Left ventricle myocardium inferior (tissue), 1 donor: ENCODE results near the gene ZNF646. TPM values are rescaled to one million over a fixed set of nuclear protein-coding genes. Genes with fewer than 3 reads are reported as not detected.

Source experiments
- DNase-seq: peaks from one replicate; pipeline ENCODE4 v3.0.0-alpha.2; 2020
- H3K27ac ChIP-seq: fragments of 200-600 bp; replicated peaks from 2 replicates; pipeline ENCODE4 v1.8.0; 2021
- H3K27me3 ChIP-seq: fragments of 200-600 bp; 2 replicates; pipeline ENCODE4 v1.8.0; 2021; ENCODE audit warnings: low read depth
- H3K36me3 ChIP-seq: fragments of 200-600 bp; 2 replicates; pipeline ENCODE4 v1.8.0; 2021
- H3K4me1 ChIP-seq: fragments of 200-600 bp; 2 replicates; pipeline ENCODE4 v1.8.0; 2021
- H3K4me3 ChIP-seq: fragments of 200-600 bp; 2 replicates; pipeline ENCODE4 v1.8.0; 2021; ENCODE audit warnings: mild to moderate bottlenecking, moderate library complexity
- H3K9me3 ChIP-seq: fragments of 200-600 bp; replicated peaks from 2 replicates; pipeline ENCODE4 v1.8.0; 2021
- intact Hi-C: fragments of 100-400 bp; cut with micrococcal nuclease; formaldehyde crosslinking; loops from one replicate; pipeline ENCODE4 v1.11.0; 2022
- total RNA-seq: library from RNA; stranded (reverse); fragmentation: NEBNext Ultra II Directional; extraction: Animal tissue kit (Norgen Biotek cat#: 25700); gene quantifications from one replicate; pipeline ENCODE4 v1.2.1, GENCODE V29; 2021
- TF ChIP-seq, protein P1 (sequence below): fragments of 200-600 bp; IDR thresholded peaks from 2 replicates; pipeline ENCODE4 v1.8.0; 2021; ENCODE audit warnings: antibody characterized with exemption, mild to moderate bottlenecking, borderline replicate concordance
- donor health status: DM: no; HTN: yes; CAD: no; lungs with severe emphysema.

The ZNF646 gene
- total RNA-seq, 1 donor from 2014 or later: 9.6 TPM

DNA sequence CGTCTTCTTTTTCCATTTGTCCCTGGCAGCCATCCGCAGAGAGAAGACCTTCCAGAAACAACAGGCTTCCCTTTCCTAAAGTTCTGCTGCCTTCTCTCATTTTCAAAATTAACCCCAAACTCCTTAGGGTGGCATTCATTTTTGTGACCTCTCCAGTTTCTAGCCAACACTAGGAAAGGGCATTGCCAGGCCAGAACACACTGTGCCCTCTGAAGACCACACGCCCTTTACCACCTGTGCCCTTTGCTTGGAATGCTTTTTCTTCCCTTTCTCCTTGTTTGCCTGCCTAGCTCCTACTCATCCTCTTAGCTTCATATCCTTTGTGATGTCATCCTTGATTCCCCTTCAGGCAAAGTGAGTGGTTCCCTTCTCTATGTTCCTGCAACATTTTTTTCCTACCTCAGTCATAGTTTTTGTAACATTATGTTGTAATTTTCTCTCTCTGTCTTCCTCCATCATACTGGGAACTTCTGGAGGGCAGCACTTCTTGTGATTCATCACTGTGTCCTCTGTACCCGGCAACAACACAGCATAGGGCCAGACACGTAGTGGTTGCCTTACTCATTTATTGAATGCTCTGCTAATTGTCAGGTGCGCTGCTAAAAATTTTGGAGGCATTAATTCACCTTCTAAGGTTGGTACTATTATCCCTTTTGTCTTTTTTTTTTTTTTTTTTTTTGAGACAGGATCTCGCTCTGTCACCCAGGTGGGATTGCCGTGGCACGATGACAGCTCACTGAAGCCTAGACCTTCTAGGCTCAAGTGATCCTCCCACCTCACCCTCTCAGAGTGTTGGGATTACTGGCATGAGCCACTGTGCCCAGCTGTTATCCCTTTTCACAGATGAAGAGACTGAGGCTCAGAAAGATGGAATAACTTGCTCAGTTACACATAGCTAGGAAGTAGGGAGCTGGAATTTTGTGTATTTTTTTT, 44.3 kb downstream of the ZNF646 start:
- DNase-seq: no peak
- peaks cover 45% of the 10 kb centered on the region for H3K36me3 ChIP-seq
- intact Hi-C loops: no loop called here
- peak overlapping the region; percentile 99 for H3K27ac ChIP-seq
- peak overlapping the region; percentile 77 for H3K4me3 ChIP-seq
- TF ChIP-seq, protein P1, sequence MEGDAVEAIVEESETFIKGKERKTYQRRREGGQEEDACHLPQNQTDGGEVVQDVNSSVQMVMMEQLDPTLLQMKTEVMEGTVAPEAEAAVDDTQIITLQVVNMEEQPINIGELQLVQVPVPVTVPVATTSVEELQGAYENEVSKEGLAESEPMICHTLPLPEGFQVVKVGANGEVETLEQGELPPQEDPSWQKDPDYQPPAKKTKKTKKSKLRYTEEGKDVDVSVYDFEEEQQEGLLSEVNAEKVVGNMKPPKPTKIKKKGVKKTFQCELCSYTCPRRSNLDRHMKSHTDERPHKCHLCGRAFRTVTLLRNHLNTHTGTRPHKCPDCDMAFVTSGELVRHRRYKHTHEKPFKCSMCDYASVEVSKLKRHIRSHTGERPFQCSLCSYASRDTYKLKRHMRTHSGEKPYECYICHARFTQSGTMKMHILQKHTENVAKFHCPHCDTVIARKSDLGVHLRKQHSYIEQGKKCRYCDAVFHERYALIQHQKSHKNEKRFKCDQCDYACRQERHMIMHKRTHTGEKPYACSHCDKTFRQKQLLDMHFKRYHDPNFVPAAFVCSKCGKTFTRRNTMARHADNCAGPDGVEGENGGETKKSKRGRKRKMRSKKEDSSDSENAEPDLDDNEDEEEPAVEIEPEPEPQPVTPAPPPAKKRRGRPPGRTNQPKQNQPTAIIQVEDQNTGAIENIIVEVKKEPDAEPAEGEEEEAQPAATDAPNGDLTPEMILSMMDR: no peak
- H3K4me1 ChIP-seq: peaks cover 58% of the 10 kb centered on the region
- no peaks in the 10 kb centered on the region for H3K27me3 ChIP-seq
- H3K9me3 ChIP-seq: no peaks in the 10 kb centered on the region

DNA sequence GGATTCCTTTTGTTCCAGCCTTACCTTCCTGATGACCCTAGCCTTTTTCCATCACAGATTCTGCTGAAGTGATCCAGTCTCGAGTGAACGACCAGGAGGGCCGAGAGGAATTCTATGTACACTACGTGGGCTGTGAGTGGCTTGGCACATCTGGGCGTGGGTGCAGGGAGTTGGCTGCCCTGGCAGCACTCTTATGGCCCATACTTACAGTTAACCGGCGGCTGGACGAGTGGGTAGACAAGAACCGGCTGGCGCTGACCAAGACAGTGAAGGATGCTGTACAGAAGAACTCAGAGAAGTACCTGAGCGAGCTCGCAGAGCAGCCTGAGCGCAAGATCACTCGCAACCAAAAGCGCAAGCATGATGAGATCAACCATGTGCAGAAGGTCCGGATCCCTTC, 45.9 kb downstream of the ZNF646 start:
- Histone ChIP-seq H3K4me1 (peaks cover 46% of the 10 kb centered on the region), H3K9me3 (no peaks in the 10 kb centered on the region), H3K27me3 (no peaks in the 10 kb centered on the region), H3K36me3 (peaks cover 61% of the 10 kb centered on the region), H3K4me3 (no peak overlapping the region), H3K27ac (peak overlapping the region; percentile 99)
- TF ChIP-seq, protein P1: no peak
- intact Hi-C loops: no loop called here
- DNase-seq: no peak

DNA sequence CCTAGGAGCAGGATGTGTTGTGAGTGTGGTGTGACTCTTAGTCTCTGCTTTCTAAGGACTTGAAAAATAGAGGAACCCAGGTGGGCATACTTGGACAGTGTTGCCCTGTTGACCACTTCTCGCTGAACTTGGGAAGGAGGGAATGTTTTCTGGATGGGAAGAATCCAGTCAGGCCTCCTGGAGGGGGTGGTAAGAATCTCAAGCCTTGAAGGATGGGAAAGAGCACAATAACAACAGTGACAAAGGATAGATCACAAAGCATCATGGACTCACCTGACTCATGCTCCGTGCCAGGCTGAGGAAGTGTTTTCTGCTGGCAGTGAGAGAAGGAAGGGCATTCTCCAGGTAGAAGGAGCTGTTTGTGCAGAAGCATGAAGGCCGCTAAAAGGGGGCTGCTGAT, 51.6 kb downstream of the ZNF646 start:
- DNase-seq: no peak
- H3K4me1 ChIP-seq: peaks cover 20% of the 10 kb centered on the region
- intact Hi-C loops: no loop called here
- no peak overlapping the region for H3K4me3 ChIP-seq
- TF ChIP-seq, protein P1: no peak
- no peaks in the 10 kb centered on the region for H3K27me3 ChIP-seq
- no peaks in the 10 kb centered on the region for H3K9me3 ChIP-seq
- no peak overlapping the region for H3K27ac ChIP-seq
- H3K36me3 ChIP-seq: peaks cover 79% of the 10 kb centered on the region

DNA sequence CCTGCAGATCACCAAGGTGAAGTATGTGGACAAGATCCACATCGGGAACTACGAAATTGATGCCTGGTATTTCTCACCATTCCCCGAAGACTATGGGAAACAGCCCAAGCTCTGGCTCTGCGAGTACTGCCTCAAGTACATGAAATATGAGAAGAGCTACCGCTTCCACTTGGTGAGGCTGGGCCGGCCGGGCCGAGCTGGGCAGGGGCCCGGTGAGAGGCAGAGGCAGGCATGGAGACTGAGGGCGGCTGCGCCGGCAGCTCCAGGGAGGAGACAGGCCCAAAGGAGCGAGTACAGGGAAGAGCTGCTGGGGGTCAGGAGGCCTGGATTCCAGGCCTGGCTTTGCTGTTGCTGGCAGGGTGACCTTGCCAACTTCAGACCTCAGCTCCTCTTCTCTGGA, 53.0 kb downstream of the ZNF646 start:
- TF ChIP-seq, protein P1: no peak
- no peak for DNase-seq
- H3K27ac ChIP-seq: no peak overlapping the region
- peaks cover 80% of the 10 kb centered on the region for H3K36me3 ChIP-seq
- no peak overlapping the region for H3K4me3 ChIP-seq
- H3K27me3 ChIP-seq: no peaks in the 10 kb centered on the region
- intact Hi-C loops: no loop called here
- no peaks in the 10 kb centered on the region for H3K9me3 ChIP-seq
- peaks cover 20% of the 10 kb centered on the region for H3K4me1 ChIP-seq

DNA sequence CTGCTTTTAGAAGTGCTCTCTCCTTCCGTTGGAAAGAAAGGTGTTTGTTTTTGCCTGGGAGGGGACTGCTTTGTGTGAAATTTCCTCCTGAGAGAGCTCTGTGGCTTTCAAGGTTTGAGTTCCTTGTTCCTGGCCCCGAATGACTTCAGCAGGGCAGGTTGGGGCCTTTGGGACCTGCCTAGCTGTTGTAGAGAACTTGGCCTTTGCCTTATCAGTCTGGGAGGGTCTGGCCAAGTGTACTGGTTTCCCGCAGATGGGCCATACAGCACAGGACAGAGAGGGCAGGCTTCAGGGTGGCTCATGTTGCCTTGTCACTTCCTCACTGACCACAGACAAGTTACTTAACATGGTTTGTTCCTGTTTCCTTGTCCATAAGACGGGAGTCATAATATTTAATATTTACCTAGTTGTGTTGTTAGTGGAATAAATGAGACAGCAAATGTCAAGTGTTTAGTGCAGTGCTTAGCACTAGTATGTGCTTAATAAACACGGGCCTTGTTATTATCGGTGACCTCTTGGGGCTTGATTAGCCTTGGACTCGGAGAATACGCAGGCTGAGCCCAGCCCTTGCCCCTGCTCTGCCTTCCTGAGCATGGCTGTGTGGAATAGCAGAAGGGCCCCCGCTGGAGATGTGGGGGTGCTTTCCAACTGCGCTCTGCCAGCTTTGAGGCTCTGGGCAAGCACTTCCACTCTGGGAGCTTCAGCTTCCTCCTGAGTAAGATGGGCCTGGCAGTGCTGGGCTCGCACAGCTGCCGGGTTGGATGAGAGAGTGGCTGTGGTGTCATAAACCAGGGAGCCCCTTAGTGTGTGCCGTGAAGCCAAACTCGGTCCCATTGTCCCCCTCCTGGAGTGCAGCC, 54.7 kb downstream of the ZNF646 start:
- Histone ChIP-seq H3K9me3 (no peaks in the 10 kb centered on the region), H3K36me3 (peaks cover 75% of the 10 kb centered on the region), H3K4me3 (no peak overlapping the region), H3K27ac (peak overlapping the region; percentile 69), H3K4me1 (peaks cover 25% of the 10 kb centered on the region), H3K27me3 (no peaks in the 10 kb centered on the region)
- intact Hi-C loops: no loop called here
- TF ChIP-seq, protein P1: no peak
- DNase-seq: peak; percentile 40
